SIG-M5 treated with dmso at 0.1 percent for 504 hours (cell line): Measurements from ENCODE around the gene PLEKHA7.

Experiments
- DNase-seq: peaks from one replicate; lab custom pipeline; 2025; ENCODE audit not compliant: unreplicated experiment; lab: John Stamatoyannopoulos, UW

Gene PLEKHA7

DNA sequence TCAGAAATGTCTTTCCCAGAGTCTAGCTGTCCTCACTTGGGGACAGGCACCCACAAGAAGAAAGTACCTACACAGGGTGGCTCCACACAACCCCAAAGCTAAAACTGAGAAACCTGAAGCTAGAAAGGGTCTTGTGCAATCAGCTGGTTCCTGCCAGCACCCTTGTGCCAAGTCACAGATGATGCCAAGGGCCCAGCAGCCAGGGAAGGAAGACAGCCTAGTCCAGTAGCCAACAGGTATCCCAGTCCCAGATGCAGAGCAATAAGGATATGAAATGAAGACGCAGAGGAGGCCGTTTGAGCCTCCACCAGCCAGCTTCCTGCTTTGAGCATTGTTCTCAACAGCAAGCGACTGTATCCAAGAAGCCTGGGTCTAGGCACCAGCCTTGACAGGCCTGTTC, 6.1 kb downstream of the PLEKHA7 start:
- DNase-seq, result no peak

DNA sequence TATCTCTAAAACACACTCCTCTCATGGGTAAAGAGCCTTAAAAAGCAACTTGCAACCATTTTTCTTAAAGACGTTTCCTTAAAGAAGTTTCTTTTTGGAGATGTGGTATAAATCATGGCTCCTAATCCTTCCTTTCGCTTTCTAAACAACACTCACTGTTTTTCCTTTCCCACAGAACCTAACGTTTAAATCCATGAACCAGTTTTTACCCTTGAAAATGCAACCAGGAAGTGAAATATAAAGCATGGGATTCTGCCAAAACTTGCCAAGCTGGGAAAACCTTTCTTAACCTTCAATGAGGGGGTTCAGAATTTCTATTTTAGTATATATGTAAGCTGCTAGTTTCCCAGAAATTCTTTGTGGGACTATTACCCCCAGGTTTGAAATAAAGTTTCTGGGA, 8.6 kb downstream of the PLEKHA7 start:
- no peak for DNase-seq

DNA sequence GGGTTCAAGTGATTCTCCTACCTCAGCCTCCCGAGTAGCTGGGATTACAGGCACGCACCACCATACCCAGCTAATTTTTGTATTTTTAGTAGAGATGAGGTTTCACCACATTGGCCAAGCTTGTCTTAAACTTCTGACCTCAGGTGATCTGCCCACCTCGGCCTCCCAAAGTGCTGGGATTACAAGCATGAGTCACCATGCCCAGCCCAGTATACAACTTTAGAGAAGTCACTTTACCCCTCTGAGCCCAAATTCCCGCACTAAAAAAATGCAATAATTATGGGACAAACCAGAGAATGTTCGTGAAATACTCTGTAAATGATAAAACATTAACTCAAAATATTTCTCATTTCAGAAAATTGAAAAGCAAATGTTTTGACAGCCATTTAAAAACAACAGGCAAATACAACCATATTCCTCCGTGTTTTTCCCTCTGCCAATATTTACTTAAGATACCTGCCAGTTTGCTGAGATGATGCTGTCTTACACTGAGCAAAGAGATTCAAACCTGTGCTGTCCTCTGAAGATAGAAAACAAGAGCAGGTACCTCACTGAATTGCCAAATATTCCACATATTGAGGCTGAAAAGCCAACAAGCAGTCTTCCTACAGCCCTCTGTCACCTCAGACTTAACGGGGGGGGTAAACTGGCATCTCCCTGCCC, 9.6 kb downstream of the PLEKHA7 start:
- DNase-seq, result no peak

DNA sequence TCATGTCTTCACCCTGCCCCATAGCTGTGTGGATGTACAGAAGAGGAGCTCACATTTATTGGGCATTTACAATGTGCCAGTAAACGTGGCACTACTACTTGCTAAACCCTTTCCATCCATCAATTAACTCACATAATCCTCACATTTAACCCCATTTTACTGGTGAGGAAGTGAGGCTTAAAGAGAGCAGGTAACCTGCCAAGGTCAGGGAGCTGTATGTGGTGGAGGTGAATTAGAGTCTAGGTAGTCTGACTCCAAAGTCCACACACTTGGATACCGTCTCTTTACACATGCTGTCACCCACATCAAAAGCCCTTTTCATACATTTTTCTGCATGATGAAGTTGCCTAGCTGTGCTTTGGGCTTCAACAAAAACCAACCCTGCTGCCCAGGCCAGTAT, 10.8 kb downstream of the PLEKHA7 start:
- no peak for DNase-seq

DNA sequence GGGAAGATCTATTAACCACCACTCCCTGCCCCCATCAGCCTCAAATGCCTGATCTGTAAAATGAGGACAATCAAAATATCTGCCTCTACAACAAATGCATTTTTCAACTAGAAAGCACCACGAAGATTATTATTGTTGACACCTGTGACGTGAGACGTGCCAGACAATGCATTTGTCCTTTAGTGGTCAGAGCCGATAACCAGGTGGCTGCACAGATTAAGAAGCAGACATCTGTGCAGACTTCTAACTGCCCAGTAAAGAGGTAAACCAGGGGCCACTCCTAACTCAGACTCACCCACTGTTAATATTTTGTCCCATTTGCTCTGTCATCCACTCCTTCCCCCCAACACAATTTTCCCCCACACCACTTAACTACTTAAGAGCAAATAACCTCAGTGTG, 11.7 kb downstream of the PLEKHA7 start:
- DNase-seq, result no peak

DNA sequence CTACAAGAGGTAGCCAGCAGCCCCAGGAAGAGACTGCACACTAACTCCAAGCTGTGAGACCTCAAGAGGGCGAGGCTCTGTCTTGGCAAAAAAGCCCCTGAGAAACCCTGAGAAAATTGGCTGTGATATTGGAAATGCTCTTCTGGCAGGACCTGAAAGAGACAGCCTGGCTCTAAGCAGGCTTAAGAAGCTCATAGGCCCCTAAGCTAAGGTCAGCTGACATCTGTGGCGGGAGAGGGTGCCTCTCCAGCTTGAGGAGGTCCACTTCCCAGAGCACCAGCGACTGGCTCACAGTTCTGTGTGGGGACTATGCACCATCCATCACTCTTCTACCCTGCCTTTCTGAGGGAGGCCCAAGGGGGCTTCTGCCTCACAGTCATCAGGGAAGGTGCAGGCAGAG, 12.4 kb downstream of the PLEKHA7 start:
- no peak for DNase-seq

DNA sequence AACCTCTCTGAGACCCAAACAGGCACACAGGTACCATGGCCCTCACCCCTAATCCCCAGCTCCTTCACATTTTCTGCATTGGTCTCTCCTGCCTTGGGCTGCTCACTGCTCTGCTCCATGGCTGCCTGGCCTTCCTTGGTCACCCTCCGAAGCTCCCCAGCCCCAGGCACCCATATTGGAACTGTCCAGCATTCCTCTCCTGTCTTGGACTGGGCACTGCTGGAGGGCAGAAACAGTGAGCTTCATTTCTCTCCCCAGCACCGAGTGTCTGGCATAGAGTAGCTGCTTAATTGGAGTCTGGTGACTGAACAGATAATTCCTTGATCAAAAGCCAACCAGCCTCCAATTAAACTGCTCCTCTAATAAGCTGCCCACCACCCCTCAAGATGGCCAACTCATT, 13.2 kb downstream of the PLEKHA7 start:
- no peak for DNase-seq

DNA sequence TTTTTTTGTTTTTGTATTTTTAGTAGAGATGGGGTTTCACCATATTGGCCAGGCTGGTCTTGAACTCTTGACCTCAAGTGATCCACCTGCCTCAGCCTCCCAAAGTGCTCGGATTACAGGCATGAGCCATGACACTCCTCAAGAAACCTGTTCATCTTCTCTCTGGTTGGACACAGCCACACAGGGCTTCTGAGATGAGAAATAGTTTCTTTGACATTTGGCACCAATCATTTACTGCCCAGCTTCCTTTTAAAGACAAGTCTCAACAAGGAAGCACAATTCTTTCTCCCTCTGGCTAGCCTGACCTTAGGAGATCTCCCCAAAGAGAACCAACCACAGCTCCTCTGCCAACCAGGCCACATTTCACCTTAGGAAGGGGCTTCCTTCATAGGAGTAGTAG, 14.0 kb downstream of the PLEKHA7 start:
- peak; percentile 23 for DNase-seq

DNA sequence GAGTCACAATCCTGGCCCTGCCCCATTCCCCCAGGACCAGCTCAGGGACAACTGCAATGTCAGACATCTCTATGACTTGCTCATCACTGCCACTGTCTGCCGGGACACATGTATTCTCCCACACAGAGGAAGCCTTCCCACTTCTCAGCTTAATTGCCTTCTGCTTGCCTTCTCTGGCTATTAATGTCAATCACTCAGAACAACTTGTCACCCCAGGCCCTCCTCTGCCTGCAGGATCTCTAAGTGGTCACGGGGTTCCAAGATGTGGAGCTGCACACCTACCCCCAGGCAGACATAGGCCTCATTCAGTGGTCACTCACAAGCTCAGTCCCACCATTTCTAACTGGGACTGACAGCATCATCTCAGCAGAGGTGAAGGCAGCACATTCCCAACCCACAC, 15.1 kb downstream of the PLEKHA7 start:
- DNase-seq, result no peak

DNA sequence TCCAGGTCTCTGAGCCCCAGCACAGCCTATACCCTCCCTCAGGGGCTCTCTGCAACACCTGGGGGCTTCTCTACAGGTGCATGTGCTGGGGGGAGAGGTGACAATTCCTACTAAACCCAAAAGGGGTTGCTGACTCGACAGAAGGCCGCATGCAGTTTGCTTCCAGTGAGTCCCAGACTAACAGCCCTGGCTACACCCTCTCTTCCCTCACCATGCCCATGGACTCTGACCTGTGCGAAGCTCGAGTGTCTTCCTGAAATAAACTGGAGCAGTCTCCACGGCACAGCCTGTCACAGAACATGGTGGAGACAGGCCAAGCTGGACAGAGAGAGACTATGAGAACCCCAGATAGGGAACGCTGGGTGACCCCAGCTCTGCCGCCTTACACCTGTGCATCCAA, 16.6 kb downstream of the PLEKHA7 start:
- no peak for DNase-seq

DNA sequence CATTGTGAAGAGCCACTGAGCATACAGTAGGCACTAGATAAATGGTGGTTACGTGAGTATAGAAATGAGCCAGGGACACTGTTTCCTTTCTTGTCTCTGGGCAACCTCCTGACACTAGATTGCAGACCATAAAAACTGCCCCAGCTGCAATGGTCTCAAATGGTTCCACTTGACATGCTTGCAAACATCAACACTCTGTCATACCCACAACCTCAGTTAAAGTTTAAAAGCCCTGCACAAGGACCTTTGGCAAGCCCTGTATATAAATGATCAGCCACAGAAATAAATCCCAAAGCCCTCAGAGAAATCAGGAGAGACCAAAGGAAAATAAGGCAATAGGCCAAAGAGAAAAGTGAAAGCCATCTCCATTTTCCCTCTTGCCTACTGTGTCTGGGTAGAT, 20.7 kb downstream of the PLEKHA7 start:
- DNase-seq, result no peak

DNA sequence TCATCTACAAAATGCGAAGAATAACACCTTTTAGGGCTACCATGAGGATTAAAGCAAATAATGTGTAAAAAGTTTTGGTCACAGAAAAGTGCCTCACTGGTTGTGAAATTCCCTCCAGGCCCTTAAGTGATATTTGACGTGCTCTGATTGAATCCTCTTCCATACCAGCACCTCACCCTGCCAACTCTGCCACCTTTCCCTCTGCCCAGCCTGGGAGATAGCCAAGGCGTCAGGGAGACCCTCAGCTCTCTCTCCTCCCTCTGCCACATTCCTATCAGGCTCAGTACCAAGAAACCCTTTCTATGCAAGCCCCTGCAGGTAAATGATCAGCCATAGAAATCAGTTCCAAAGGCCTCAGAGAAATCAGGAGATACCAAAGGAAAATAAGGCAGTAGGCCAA, 21.4 kb downstream of the PLEKHA7 start:
- no peak for DNase-seq

DNA sequence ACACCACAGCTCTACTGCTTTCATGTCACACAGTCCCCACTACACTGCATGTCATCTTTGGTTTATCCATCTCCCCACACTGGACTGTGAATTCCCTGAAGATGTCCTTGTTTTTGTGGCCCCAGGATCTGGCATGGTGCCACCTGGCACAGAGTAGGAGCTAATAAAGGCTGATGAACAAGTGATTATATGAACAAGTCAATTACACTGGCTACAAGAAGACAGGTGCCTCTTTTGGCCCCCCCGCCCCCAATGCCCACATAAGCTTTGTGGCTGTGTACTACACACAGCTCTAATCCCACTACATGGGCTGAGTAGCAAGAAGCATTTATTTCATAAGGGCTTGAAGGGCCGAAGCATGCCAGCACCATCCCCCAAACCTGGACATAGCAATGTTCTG, 24.7 kb downstream of the PLEKHA7 start:
- no peak for DNase-seq

DNA sequence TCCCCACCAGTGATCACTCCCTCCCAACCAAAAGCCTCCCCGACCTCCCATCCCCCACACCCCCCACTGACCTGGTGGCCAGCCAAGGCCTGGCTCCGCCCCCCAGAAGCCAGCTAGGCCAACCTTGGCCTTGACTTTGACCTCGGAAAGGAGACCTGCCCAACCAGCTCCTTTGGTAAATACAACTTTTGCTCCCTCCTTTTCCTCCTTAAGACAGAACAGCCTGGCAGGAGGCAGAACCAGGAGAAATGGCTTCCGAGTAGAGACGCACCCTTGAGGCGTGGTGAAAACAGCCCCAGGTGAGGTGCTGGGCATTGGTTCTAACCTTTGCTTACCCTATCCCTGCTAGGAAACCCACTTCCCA, 27.0 kb downstream of the PLEKHA7 start:
- DNase-seq, result peak; percentile 58

DNA sequence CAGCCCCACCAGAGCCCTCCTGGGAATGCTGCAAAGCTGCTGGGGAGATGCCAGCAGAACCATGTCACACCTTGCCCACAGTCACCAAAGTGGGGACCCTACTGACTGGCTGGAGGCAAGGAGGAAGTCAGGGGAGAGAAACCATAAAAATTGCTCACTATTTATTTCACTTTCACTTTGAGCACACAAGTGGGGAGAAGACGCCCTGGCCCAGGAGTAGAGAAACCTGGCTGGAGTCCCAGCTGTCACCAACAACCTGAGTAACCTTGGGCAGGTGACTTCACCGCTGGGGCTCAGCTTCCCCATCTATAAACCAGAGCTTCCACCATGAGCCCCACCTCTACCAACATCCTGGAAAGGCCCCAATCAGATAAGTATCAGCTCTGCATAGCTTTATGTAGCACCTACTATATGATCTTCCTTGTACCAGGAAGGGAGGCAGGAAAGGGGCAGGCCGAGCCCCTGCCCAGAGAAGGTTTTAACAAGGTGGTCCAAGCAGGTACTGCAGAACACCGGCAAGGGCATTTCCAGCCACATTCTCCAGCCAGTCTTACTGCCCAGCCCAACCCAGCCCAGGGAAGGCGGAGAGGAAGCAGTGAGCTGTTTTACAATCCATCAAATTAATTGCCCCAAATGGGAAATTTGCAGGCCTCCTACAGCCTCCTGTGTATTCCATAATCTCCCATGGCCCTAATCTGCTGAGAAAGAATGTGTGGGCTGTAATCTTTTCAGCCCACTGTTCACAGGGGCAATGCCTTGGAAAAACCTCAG, 27.6 kb downstream of the PLEKHA7 start:
- no peak for DNase-seq

DNA sequence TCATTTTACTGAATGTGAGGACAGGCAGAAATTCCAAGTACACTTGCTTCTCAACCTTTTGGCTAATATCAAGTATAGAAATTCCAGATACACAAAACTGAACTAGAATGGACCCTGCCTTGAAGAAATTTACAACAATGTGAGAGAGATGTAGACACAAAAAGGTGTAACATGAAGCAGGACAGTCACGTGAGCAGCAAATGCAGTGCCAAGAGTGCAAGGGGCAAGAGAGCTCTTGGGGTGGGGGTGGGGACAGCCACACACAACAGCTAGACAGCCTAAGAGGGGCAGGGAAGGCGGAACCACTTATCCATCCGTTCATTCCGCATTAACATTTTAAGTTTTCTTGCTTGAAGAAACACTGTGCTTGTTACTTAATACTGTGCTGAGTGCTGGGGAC, 28.9 kb downstream of the PLEKHA7 start:
- no peak for DNase-seq

DNA sequence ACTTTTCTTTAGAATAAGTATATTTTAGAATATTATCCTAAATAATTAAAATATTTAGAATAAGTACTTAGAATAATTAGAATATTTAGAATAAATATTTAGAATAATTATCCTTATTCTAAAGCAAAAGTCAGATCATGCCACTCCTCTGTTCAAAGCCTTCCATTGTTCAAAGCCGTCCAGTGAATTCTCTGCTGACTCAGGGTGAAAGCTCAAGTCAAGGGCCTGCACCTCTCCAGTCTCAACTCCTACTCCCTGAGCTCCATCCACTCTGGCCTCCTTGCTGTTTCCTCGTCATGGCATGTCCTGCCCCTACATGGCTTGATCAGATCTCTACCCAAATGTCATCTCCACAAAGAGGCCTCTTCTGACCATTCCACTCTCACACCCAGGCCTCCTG, 30.0 kb downstream of the PLEKHA7 start:
- DNase-seq, result no peak

DNA sequence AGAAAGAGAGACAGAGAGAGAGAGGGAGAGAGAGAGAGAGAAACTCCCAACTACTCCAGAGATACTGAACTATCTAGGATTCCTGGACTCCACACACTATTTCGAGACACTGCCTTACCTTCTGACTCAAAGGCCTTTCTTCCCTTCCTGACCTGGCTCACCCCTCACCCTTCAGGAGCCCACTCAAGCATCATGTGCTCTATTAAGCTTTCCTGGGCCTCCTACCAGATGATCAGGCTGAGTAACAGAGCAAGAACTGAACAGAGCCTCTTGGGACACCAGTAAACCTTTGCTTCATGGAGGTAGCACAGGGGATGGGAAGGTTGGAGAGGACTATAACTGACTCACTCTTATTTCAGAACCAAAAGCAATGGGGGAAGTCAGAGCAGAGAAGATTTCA, 31.4 kb downstream of the PLEKHA7 start:
- DNase-seq, result no peak

DNA sequence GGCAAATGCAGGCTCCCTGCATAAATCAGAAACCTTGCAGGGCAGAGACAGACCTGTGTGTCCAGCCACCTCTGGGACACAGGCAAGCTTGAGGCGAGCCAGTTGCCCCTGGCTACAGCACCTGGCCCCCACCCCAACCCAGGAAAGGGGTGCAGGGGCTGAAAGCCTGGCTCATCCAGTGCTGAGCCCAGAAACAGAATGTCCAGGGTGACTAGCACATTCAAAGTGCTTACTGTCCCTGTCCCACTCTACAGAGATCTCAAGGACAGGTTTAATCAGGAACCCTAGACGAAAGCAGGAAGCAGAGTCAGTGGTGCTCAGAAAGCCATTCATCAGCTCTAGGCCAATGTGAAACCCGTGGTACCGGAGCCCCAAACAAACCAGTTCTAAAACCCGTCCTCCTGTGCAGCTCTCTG, 31.9 kb downstream of the PLEKHA7 start:
- no peak for DNase-seq

DNA sequence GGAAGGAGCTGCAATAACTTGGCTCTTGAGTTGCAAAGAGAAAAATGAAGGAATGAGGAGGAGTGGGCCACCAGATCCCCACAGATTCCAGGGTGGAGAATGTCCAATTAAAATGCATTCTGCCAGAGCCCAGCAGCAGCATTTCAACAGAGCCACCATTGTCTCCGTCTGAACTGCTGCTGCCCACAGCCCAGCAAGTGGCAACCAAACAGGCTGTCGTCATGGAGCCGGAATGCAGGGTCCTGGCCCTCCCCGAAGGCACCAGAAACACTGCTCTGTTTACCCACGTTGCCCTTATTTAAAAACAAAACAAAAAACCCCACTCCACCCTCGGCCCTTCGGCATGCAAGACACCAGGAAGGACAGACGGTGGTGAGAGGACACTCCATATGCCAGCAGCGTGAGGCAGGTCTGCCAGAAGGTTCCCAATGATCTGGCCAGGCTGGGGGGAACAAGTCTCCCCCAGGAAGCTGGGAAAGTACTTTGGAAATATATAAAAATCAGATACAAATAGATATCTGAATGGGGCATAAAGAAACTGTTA, 32.5 kb downstream of the PLEKHA7 start:
- no peak for DNase-seq

DNA sequence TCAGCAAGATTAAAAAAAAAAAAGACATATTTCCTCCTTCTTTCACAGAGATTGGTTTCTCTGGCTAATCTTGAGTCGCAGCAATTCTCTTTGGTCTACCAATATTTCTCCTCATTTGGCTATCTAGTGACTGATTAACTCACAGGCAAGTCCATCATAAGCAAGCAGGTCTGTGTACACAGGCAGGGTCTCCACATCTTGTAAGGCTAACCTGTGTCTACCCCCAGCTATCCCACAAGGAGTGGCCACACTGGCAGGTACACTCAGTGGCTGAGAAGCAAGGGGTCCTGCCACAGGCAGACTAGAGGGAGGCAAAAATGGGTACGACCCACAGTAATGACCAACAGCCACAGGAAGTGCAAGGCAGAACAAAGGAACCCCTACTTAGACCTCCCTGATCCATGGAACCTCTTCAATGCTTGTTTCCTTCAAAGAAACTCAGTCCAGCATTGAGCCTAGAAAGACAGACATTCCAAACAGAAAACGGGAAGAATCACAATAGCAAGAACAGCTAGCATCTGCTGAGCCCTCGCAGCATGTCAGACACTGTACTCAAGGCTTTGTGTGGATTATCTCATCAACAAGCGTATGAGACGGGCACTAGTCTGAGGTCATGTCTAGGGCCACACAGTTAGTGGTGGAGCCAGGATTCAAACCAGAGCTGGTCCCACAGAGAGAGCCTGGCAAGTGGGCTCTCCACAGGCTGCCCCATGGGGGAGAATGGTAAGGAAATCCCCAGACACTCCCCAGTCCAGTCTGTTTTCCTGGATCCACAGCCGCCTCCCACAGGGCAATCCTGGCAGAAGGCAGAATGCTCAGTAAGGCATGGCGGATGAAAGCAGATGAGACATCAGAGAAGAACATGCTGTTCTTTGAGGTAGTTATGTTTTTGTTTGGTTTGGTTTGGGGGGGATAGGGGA, 34.3 kb downstream of the PLEKHA7 start:
- no peak for DNase-seq

DNA sequence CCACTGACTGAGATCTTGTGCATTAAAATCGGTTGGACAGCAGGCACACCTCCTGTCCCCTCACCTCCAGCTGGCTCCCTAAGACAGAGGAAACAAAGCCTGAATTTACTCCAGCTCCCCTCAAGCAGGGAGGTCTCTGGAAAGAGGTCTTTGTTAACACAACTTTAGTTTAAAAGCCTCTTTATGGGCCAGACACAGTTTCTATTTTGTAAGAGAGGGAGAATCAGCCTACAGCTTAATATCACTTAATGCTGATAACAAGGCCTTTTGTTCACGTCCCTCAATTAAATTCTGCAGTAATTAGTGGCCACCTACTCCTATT, 36.3 kb downstream of the PLEKHA7 start:
- no peak for DNase-seq
